DMS114 treated with DMSO at 0.1 percent for 48 hours (cell line): ENCODE measurements around the gene FARS2.
A peak's percentile ranks its signal among the peaks of the same experiment; 100 is the strongest.

ENCODE experiments used
- DNase-seq: peaks from one replicate; lab custom pipeline; 2025; ENCODE audit not compliant: unreplicated experiment; lab: John Stamatoyannopoulos, UW

Gene FARS2

GRCh38 chr6:5260661-5261544 lies at the start of gene FARS2, which contains the start of gene LYRM4:
FARS2 (plus strand) TSS chr6:5261513.
LYRM4 (minus strand) TSS chr6:5260950; CDS start chr6:5260733, 217 bp downstream.
- peak; percentile 89 for DNase-seq

GRCh38 chr6:5213836-5214235 lies 47.5 kb upstream of the FARS2 start:
- DNase-seq: no peak

GRCh38 chr6:5214570-5215052 lies 46.7 kb upstream of the FARS2 start:
- DNase-seq: no peak

GRCh38 chr6:5215159-5215558 lies 46.2 kb upstream of the FARS2 start:
- no peak for DNase-seq

- no peak for DNase-seq
These were observed 45.5 kb upstream of the FARS2 start for GRCh38 chr6:5215799-5216198.

- DNase-seq: no peak
These were observed 44.0 kb upstream of the FARS2 start for GRCh38 chr6:5217356-5217755.

- no peak for DNase-seq
These were observed 42.2 kb upstream of the FARS2 start for GRCh38 chr6:5219011-5219691.

GRCh38 chr6:5220443-5220842 lies 40.9 kb upstream of the FARS2 start:
- DNase-seq: no peak

- no peak for DNase-seq
These were observed 38.0 kb upstream of the FARS2 start for GRCh38 chr6:5223309-5223708.

GRCh38 chr6:5229356-5229755 lies 32.0 kb upstream of the FARS2 start:
- DNase-seq: no peak

- no peak for DNase-seq
These were observed 31.2 kb upstream of the FARS2 start for GRCh38 chr6:5230081-5230480.

- no peak for DNase-seq
These were observed 30.0 kb upstream of the FARS2 start for GRCh38 chr6:5231289-5231688.

- DNase-seq: no peak
These were observed 26.4 kb upstream of the FARS2 start for GRCh38 chr6:5234874-5235273.

GRCh38 chr6:5235830-5236229 lies 25.5 kb upstream of the FARS2 start:
- DNase-seq: no peak

- no peak for DNase-seq
These were observed 23.5 kb upstream of the FARS2 start for GRCh38 chr6:5237805-5238204.

- no peak for DNase-seq
These were observed 23.0 kb upstream of the FARS2 start for GRCh38 chr6:5238336-5238735.

GRCh38 chr6:5241252-5241651 lies 20.1 kb upstream of the FARS2 start:
- DNase-seq: no peak

- no peak for DNase-seq
These were observed 18.2 kb upstream of the FARS2 start for GRCh38 chr6:5243069-5243468.

- no peak for DNase-seq
These were observed 14.9 kb upstream of the FARS2 start for GRCh38 chr6:5246141-5247097.

GRCh38 chr6:5247201-5247600 lies 14.1 kb upstream of the FARS2 start:
- DNase-seq: no peak
